ENCODE data around the gene BNC2. TPM values are rescaled to one million over a fixed set of nuclear protein-coding genes. Genes with fewer than 3 reads are reported as not detected.

The BNC2 gene
- total RNA-seq, 1 donor: 53.9 TPM

DNA sequence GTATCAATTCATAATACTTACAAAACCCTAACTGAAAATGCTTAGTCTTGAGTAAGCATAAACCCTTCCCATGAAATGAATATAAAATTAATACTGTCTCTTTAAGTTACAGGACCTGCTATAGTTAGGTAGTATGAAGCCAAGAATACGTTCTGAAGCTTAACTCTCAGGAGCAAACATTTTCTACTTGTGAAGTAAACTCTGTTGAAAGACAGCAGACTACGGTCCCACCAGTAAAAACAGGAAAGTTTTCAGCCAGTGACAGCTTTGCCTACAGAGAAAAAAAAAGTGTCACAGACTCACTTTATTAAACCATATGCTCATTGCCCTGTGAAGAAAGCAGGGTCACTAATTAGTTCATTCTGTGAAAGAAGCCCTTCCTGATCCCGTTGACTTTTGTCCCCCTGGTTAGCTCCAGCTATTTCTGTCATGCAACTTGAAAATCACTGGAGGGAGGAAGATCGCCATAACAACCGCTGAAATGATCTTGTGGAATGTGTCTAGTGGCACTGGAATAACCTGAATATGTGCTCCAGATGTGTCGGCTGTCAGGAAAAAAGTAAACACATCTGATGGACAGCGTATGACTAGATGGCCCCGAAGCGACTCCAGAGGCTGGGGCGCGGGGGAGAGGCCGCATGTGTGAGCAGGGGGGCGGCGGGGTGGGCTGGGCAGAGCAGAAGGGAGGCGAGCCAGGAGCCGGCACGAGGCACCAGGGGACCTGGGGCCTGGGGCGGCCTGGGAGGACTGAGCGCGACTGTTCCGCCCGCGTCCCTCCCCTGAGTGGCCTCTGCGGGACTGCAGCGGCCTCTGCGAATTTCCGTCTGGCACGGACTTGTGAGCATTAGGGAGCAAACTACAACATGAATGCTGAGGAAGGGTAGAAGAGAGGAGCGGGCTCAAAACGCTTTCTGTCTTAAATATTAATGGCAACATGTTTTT is 41.9 kb downstream of the BNC2 start:
- Histone ChIP-seq H3K27ac (ENCODE audit: low read depth, low read length) (peak overlapping the region; percentile 80), H3K9me3 (ENCODE audit: low read depth, low read length) (no peaks in the 10 kb centered on the region), H3K79me2 (ENCODE audit: insufficient read depth, low read length) (peaks cover 91% of the 10 kb centered on the region), H3K27me3 (ENCODE audit: insufficient read depth, low read length) (no peaks in the 10 kb centered on the region), H3K4me3 (ENCODE audit: insufficient read depth, low read length) (peak overlapping the region; percentile 62), H3K4me1 (ENCODE audit: insufficient read depth, low read length) (peaks cover 61% of the 10 kb centered on the region), H3K36me3 (ENCODE audit: insufficient read depth, low read length) (no peaks in the 10 kb centered on the region), H4K20me1 (ENCODE audit: insufficient read depth, low read length) (peaks cover under 1% of the 10 kb centered on the region), H3K4me2 (ENCODE audit: insufficient read depth, low read length) (peak overlapping the region; percentile 85), H2AFZ (ENCODE audit: low read length) (peak overlapping the region; percentile 70)
- no peak for TF ChIP-seq CTCF (IDR thresholded peaks at IDR 0.05; ENCODE audit: extremely low read depth, low read depth, low read length)
- peak; percentile 65 for DNase-seq (ENCODE audit: insufficient read length, low spot score, missing footprints)

- Histone ChIP-seq H3K36me3 (ENCODE audit: insufficient read depth, low read length) (no peaks in the 10 kb centered on the region), H3K79me2 (ENCODE audit: insufficient read depth, low read length) (peaks cover 85% of the 10 kb centered on the region), H3K27ac (ENCODE audit: low read depth, low read length) (peak overlapping the region; percentile 72), H3K9me3 (ENCODE audit: low read depth, low read length) (no peaks in the 10 kb centered on the region), H3K4me3 (ENCODE audit: insufficient read depth, low read length) (peak overlapping the region; percentile 2), H4K20me1 (ENCODE audit: insufficient read depth, low read length) (no peaks in the 10 kb centered on the region), H3K27me3 (ENCODE audit: insufficient read depth, low read length) (no peaks in the 10 kb centered on the region), H2AFZ (ENCODE audit: low read length) (no peak overlapping the region), H3K4me2 (ENCODE audit: insufficient read depth, low read length) (peak overlapping the region; percentile 65), H3K4me1 (ENCODE audit: insufficient read depth, low read length) (peaks cover 59% of the 10 kb centered on the region)
- DNase-seq (ENCODE audit: insufficient read length, low spot score, missing footprints): peak; percentile 74
- no peak for TF ChIP-seq CTCF (IDR thresholded peaks at IDR 0.05; ENCODE audit: extremely low read depth, low read depth, low read length)
These were observed 44.4 kb downstream of the BNC2 start for GRCh38 chr9:16825971-16826625.

- peaks cover 51% of the 10 kb centered on the region for H3K4me1 ChIP-seq (ENCODE audit: insufficient read depth, low read length)
- H3K36me3 ChIP-seq (ENCODE audit: insufficient read depth, low read length): no peaks in the 10 kb centered on the region
These were observed 45.1 kb downstream of the BNC2 start for GRCh38 chr9:16825331-16825725.

More at GRCh38 chr9:16825331-16825725, 45.1 kb downstream of the BNC2 start:
- no peak for DNase-seq (ENCODE audit: insufficient read length, low spot score, missing footprints)
- TF ChIP-seq CTCF (IDR thresholded peaks at IDR 0.05; ENCODE audit: extremely low read depth, low read depth, low read length): no peak
- Histone ChIP-seq H3K79me2 (ENCODE audit: insufficient read depth, low read length) (peaks cover 82% of the 10 kb centered on the region), H3K9me3 (ENCODE audit: low read depth, low read length) (no peaks in the 10 kb centered on the region), H2AFZ (ENCODE audit: low read length) (no peak overlapping the region), H3K4me2 (ENCODE audit: insufficient read depth, low read length) (peak overlapping the region; percentile 65), H3K27ac (ENCODE audit: low read depth, low read length) (peak overlapping the region; percentile 72), H3K27me3 (ENCODE audit: insufficient read depth, low read length) (no peaks in the 10 kb centered on the region), H4K20me1 (ENCODE audit: insufficient read depth, low read length) (no peaks in the 10 kb centered on the region), H3K4me3 (ENCODE audit: insufficient read depth, low read length) (no peak overlapping the region)
